Transverse colon (tissue), 3 donors: ENCODE measurements around the gene EFCAB12.

ENCODE experiments used
- CTCF ChIP-seq, 5 experiments: fragments of 200-600 bp in 3 of 5; fragments of 450-650 bp in 2 of 5; sonication (generic) in 3 of 5; IDR thresholded peaks; 1 replicate in 2 of 5; 2 replicates in 3 of 5; pipeline ENCODE4 v1.5.1; 2016 to 2017; ENCODE audit warnings: antibody characterized with exemption in 5 of 5, inconsistent platforms in 3 of 5, mild to moderate bottlenecking in 2 of 5, moderate library complexity in 1 of 5
- EP300 ChIP-seq: sonication (generic); formaldehyde crosslinking; IDR thresholded peaks from one replicate; pipeline ENCODE4 v1.6.1; 2017; ENCODE audit warnings: antibody characterized with exemption, low read depth
- POLR2A ChIP-seq: fragments of 450-650 bp; IDR thresholded peaks from one replicate; pipeline ENCODE4 v1.6.1; 2016; ENCODE audit warnings: antibody characterized with exemption, mild to moderate bottlenecking, moderate library complexity

GRCh38 chr3:129440618-129441190 lies 12.3 kb upstream of the EFCAB12 start:
- TF ChIP-seq CTCF (IDR thresholded peaks at IDR 0.05) (no peak), POLR2A (no peak), EP300 (no peak)
